GM12878 (cell line): ENCODE measurements around the gene PCSK6.

Source experiments
- CEBPZ ChIP-seq: fragments of 150-350 bp; IDR thresholded peaks from 2 replicates; pipeline ENCODE4 v1.6.1; 2016; ENCODE audit warnings: low read depth, low read length
- CTCF ChIP-seq, 3 experiments: IDR thresholded peaks in 2 of 3; conservative IDR thresholded peaks in 1 of 3; 2 replicates each; pipeline ENCODE4 v1.5.1; 2011; ENCODE audit warnings: low read depth in 3 of 3, low read length in 3 of 3, mild to moderate bottlenecking in 3 of 3, control low read depth in 2 of 3, moderate library complexity in 2 of 3, inconsistent platforms in 1 of 3, mixed read lengths in 1 of 3; ENCODE audit not compliant: control insufficient read depth in 2 of 3, insufficient read depth in 1 of 3; ENCODE audit errors: extremely low read depth in 1 of 3
- MAX ChIP-seq: IDR thresholded peaks from 2 replicates; pipeline ENCODE4 v1.6.1; 2012; ENCODE audit warnings: low read depth, low read length, improper control_type of control experiment
- POLR2AphosphoS5 ChIP-seq: IDR thresholded peaks from 2 replicates; pipeline ENCODE4 v1.6.1; 2011; ENCODE audit warnings: mild to moderate bottlenecking, low read length, inconsistent platforms
- SIN3A ChIP-seq: IDR thresholded peaks from 2 replicates; pipeline ENCODE4 v1.6.1; 2012; ENCODE audit warnings: low read depth, low read length, improper control_type of control experiment
- SREBF2 ChIP-seq: IDR thresholded peaks from 2 replicates; pipeline ENCODE4 v1.6.1; 2012; ENCODE audit warnings: mild to moderate bottlenecking, low read length

- no peak for TF ChIP-seq CEBPZ
- no peak for TF ChIP-seq CTCF (IDR thresholded peaks at IDR 0.05 in 2 of 3, conservative IDR thresholded peaks at IDR 0.05 in 1 of 3; ENCODE audit: control insufficient read depth in 2 of 3, extremely low read depth in 1 of 3, insufficient read depth in 1 of 3, low read depth in 3 of 3, low read length in 3 of 3)
- no peak for TF ChIP-seq SREBF2
- no peak for TF ChIP-seq POLR2AphosphoS5
- no peak for TF ChIP-seq SIN3A
- no peak for TF ChIP-seq MAX
Observed at GRCh38 chr15:101373577-101373976, 115.9 kb downstream of the PCSK6 start.
